HG02943 (cell line): Measurements from ENCODE around the gene ZMIZ1.

Source experiments
- ATAC-seq: cut with Tn5 transposase; IDR thresholded peaks from one replicate; pipeline ENCODE4 v1.9.1; 2021; ENCODE audit warnings: mild to moderate bottlenecking, low read depth, moderate library complexity; ENCODE audit not compliant: unreplicated experiment

Gene ZMIZ1

GRCh38 chr10:79061441-79062315 lies 7.1 kb upstream of the ZMIZ1 start:
- ATAC-seq = no peak

- no peak for ATAC-seq
Observed at GRCh38 chr10:79063071-79063491, 5.7 kb upstream of the ZMIZ1 start.

- ATAC-seq = no peak
Observed at GRCh38 chr10:79063661-79064492, 4.9 kb upstream of the ZMIZ1 start.

GRCh38 chr10:79065091-79065551 lies 3.6 kb upstream of the ZMIZ1 start:
- no peak for ATAC-seq

- ATAC-seq = no peak
Observed at GRCh38 chr10:79065853-79066252, 2.9 kb upstream of the ZMIZ1 start.

- ATAC-seq = no peak
Observed at GRCh38 chr10:79066411-79067240, 2.1 kb upstream of the ZMIZ1 start.

GRCh38 chr10:79067241-79068202 lies 1.2 kb upstream of the ZMIZ1 start:
- no peak for ATAC-seq

GRCh38 chr10:79068203-79068561 lies 584 bp upstream of the ZMIZ1 start:
- ATAC-seq = no peak

GRCh38 chr10:79069325-79070080 lies 737 bp downstream of the ZMIZ1 start:
- peak; percentile 13 for ATAC-seq

GRCh38 chr10:79070081-79070605 lies 1.4 kb downstream of the ZMIZ1 start:
- no peak for ATAC-seq

- no peak for ATAC-seq
Observed at GRCh38 chr10:79070606-79071395, 2.0 kb downstream of the ZMIZ1 start.

- no peak for ATAC-seq
Observed at GRCh38 chr10:79071396-79071923, 2.7 kb downstream of the ZMIZ1 start.

- no peak for ATAC-seq
Observed at GRCh38 chr10:79072041-79072441, 3.3 kb downstream of the ZMIZ1 start.

- ATAC-seq = no peak
Observed at GRCh38 chr10:79072994-79073645, 4.4 kb downstream of the ZMIZ1 start.

- no peak for ATAC-seq
Observed at GRCh38 chr10:79073784-79074432, 5.1 kb downstream of the ZMIZ1 start.

- no peak for ATAC-seq
Observed at GRCh38 chr10:79074732-79075131, 6.0 kb downstream of the ZMIZ1 start.
